ENCODE results near the gene C2CD4D. TPM values are rescaled to one million over a fixed set of nuclear protein-coding genes. Genes with fewer than 3 reads are reported as not detected.

The C2CD4D gene
- total and polyA plus RNA-seq, 2 of the 13 experiments (the other 11 are each of a cell fraction or from before 2014, with no cell fraction given): not detected

- Histone ChIP-seq H3K9me3 (ENCODE audit: low read length) (no peaks in the 10 kb centered on the region), H4K20me1 (ENCODE audit: insufficient read depth, low read length) (no peaks in the 10 kb centered on the region), H3K4me3 (replicated peaks in 1 of 3; ENCODE audit: insufficient read depth in 1 of 3, low read depth in 2 of 3, low read length in 3 of 3) (no peak overlapping the region), H3K79me2 (ENCODE audit: insufficient read depth, low read length) (no peaks in the 10 kb centered on the region), H3K27me3 (ENCODE audit: control insufficient read depth in 1 of 2, insufficient read depth in 2 of 2, low read length in 2 of 2) (no peaks in the 10 kb centered on the region), H3K4me1 (ENCODE audit: insufficient read depth, low read length) (no peaks in the 10 kb centered on the region), H3K27ac (ENCODE audit: extremely low read length, insufficient read depth, low read length) (no peak overlapping the region), H3K9ac (ENCODE audit: insufficient read depth, low read depth, low read length) (no peak overlapping the region), H3K4me2 (ENCODE audit: low read depth, low read length) (no peak overlapping the region), H2AFZ (ENCODE audit: low read length) (no peak overlapping the region), H3K36me3 (replicated peaks in 1 of 2; ENCODE audit: control insufficient read depth in 1 of 2, insufficient read depth in 2 of 2, low read length in 2 of 2) (no peaks in the 10 kb centered on the region)
- BruUV-seq (replicated peaks): no TSS peak
- TF ChIP-seq ZNF496 (CRISPR knock-in tag; IDR thresholded peaks at IDR 0.05; ENCODE audit: insufficient replicate concordance): no peak
- TF ChIP-seq KLF9 (CRISPR knock-in tag; IDR thresholded peaks at IDR 0.05; ENCODE audit: low read depth): no peak
- TF ChIP-seq SMC3 (IDR thresholded peaks at IDR 0.05; ENCODE audit: low read length): no peak
- TF ChIP-seq BRD4 (CRISPR knock-in tag; IDR thresholded peaks at IDR 0.05): no peak
- no peak for TF ChIP-seq ESRRA (CRISPR knock-in tag; IDR thresholded peaks at IDR 0.05; ENCODE audit: low read depth)
- TF ChIP-seq BRCA1 (CRISPR knock-in tag; IDR thresholded peaks at IDR 0.05): no peak
- TF ChIP-seq GATAD1 (CRISPR knock-in tag; IDR thresholded peaks at IDR 0.05): no peak
- TF ChIP-seq ZSCAN12 (CRISPR knock-in tag; IDR thresholded peaks at IDR 0.05): no peak
- no peak for TF ChIP-seq KDM5B (CRISPR knock-in tag; IDR thresholded peaks at IDR 0.05; ENCODE audit: borderline replicate concordance)
- in situ Hi-C loops (cut with HindIII; ENCODE audit: extremely low pct_ligation_motif_present, low pct_unique_long_range_greater_than_20kb) (no loop called here), intact Hi-C loops (cut with micrococcal nuclease; ENCODE audit: unreplicated experiment) (no loop called here)
- no peak for ATAC-seq
- WGBS (ENCODE audit: low lambda C conversion rate): 40% methylated on average over 7 of the region's 7 CpGs
- no peak for DNase-seq (ENCODE audit: low spot score)
- ChIA-PET POLR2A (no interaction called here), CTCF (ENCODE audit: low intra/inter-chr PET ratio, low total read pairs) (no interaction called here)
- FAIRE-seq: no peak
These were observed 28.3 kb upstream of the C2CD4D start for GRCh38 chr1:151867765-151868411.

- H2AFZ ChIP-seq (ENCODE audit: low read length): no peak overlapping the region
- TF ChIP-seq YEATS4 (CRISPR knock-in tag; IDR thresholded peaks at IDR 0.05; ENCODE audit: borderline replicate concordance): no peak
- TF ChIP-seq TBX2 (CRISPR knock-in tag; IDR thresholded peaks at IDR 0.05; ENCODE audit: borderline replicate concordance): no peak
- no peak for TF ChIP-seq PHF8 (CRISPR knock-in tag; IDR thresholded peaks at IDR 0.05)
- TF ChIP-seq MIXL1 (CRISPR knock-in tag; IDR thresholded peaks at IDR 0.05): no peak
- TF ChIP-seq ZNF720 (CRISPR knock-in tag; IDR thresholded peaks at IDR 0.05): no peak
- no peak for TF ChIP-seq PRDM4 (CRISPR knock-in tag; IDR thresholded peaks at IDR 0.05; ENCODE audit: borderline replicate concordance)
- no peak for TF ChIP-seq HOXA5 (CRISPR knock-in tag; IDR thresholded peaks at IDR 0.05)
- TF ChIP-seq RBAK (CRISPR knock-in tag; IDR thresholded peaks at IDR 0.05): no peak
- no peak for TF ChIP-seq MZF1 (CRISPR knock-in tag; IDR thresholded peaks at IDR 0.05; ENCODE audit: borderline replicate concordance)
- TF ChIP-seq MXD4 (CRISPR knock-in tag; IDR thresholded peaks at IDR 0.05): no peak
- no peak for TF ChIP-seq POLR2AphosphoS5 (IDR thresholded peaks at IDR 0.05; ENCODE audit: low read depth, low read length)
- TF ChIP-seq HNRNPUL1 (IDR thresholded peaks at IDR 0.05; ENCODE audit: low read depth, low read length): no peak
These were observed 27.7 kb upstream of the C2CD4D start for GRCh38 chr1:151867321-151867720.

More at GRCh38 chr1:151867321-151867720, 27.7 kb upstream of the C2CD4D start:
- H3K4me3 ChIP-seq (replicated peaks in 1 of 3; ENCODE audit: insufficient read depth in 1 of 3, low read depth in 2 of 3, low read length in 3 of 3): no peak overlapping the region
- no peak for FAIRE-seq
- H3K36me3 ChIP-seq (replicated peaks in 1 of 2; ENCODE audit: control insufficient read depth in 1 of 2, insufficient read depth in 2 of 2, low read length in 2 of 2): no peaks in the 10 kb centered on the region
- intact Hi-C loops (cut with micrococcal nuclease; ENCODE audit: unreplicated experiment) (no loop called here), in situ Hi-C loops (cut with HindIII; ENCODE audit: extremely low pct_ligation_motif_present, low pct_unique_long_range_greater_than_20kb) (no loop called here)
- H4K20me1 ChIP-seq (ENCODE audit: insufficient read depth, low read length): no peaks in the 10 kb centered on the region
- H3K9me3 ChIP-seq (ENCODE audit: low read length): no peaks in the 10 kb centered on the region
- H3K27me3 ChIP-seq (ENCODE audit: control insufficient read depth in 1 of 2, insufficient read depth in 2 of 2, low read length in 2 of 2): no peaks in the 10 kb centered on the region
- no peak overlapping the region for H3K4me2 ChIP-seq (ENCODE audit: low read depth, low read length)
- H3K9ac ChIP-seq (ENCODE audit: insufficient read depth, low read depth, low read length): no peak overlapping the region
- no peak overlapping the region for H3K27ac ChIP-seq (ENCODE audit: extremely low read length, insufficient read depth, low read length)
- CTCF ChIA-PET (ENCODE audit: low intra/inter-chr PET ratio, low total read pairs): no interaction called here
- H3K79me2 ChIP-seq (ENCODE audit: insufficient read depth, low read length): no peaks in the 10 kb centered on the region
- POLR2A ChIA-PET: no interaction called here
- BruUV-seq (replicated peaks): no TSS peak
- no peak for DNase-seq (ENCODE audit: low spot score)
- no peaks in the 10 kb centered on the region for H3K4me1 ChIP-seq (ENCODE audit: insufficient read depth, low read length)
- ATAC-seq: no peak
- WGBS (ENCODE audit: low lambda C conversion rate): 70% methylated on average over 2 of the region's 2 CpGs

All from HepG2 (cell line).